Large intestine (tissue), 3 donors: Measurements from ENCODE around the gene TMEM235. TPM values are rescaled to one million over a fixed set of nuclear protein-coding genes. Genes with fewer than 3 reads are reported as not detected.

Experiments
- DNase-seq, 2 donors: peaks; one replicate each; pipeline versions ENCODE4 v3.0.0 to v3.0.0-alpha.2; 2013
- H3K27ac ChIP-seq: one replicate; pipeline ENCODE4 v1.5.1; 2013; ENCODE audit warnings: low read length
- H3K27me3 ChIP-seq: 2 replicates; pipeline ENCODE4 v1.6.1; 2013; ENCODE audit warnings: low read length; ENCODE audit not compliant: control insufficient read depth, insufficient read depth
- H3K36me3 ChIP-seq: 2 replicates; pipeline ENCODE4 v1.6.1; 2013; ENCODE audit warnings: low read length; ENCODE audit not compliant: control insufficient read depth, insufficient read depth
- H3K4me1 ChIP-seq: one replicate; pipeline ENCODE4 v1.6.1; 2013; ENCODE audit warnings: low read length; ENCODE audit not compliant: control insufficient read depth, insufficient read depth
- H3K4me3 ChIP-seq: one replicate; pipeline ENCODE4 v1.5.1; 2013; ENCODE audit warnings: low read length
- H3K9me3 ChIP-seq: one replicate; pipeline ENCODE4 v1.6.1; 2013; ENCODE audit warnings: mild to moderate bottlenecking, low read depth, low read length, moderate library complexity; ENCODE audit not compliant: control insufficient read depth
- WGBS: methylation state at CpG from one replicate; pipeline ENCODE4 v1.1.5; 2013; ENCODE audit warnings: low lambda C conversion rate; ENCODE audit not compliant: insufficient coverage; 5-methylcytosine and 5-hydroxymethylcytosine counted together
- polyA plus RNA-seq: library from polyadenylated mRNA; unstranded; fragments of 120-200 nt; gene quantifications from one replicate; pipeline ENCODE4 v1.2.1, GENCODE V29; 2013

Gene TMEM235
- polyA plus RNA-seq, 1 donor: 0.10 TPM

DNA sequence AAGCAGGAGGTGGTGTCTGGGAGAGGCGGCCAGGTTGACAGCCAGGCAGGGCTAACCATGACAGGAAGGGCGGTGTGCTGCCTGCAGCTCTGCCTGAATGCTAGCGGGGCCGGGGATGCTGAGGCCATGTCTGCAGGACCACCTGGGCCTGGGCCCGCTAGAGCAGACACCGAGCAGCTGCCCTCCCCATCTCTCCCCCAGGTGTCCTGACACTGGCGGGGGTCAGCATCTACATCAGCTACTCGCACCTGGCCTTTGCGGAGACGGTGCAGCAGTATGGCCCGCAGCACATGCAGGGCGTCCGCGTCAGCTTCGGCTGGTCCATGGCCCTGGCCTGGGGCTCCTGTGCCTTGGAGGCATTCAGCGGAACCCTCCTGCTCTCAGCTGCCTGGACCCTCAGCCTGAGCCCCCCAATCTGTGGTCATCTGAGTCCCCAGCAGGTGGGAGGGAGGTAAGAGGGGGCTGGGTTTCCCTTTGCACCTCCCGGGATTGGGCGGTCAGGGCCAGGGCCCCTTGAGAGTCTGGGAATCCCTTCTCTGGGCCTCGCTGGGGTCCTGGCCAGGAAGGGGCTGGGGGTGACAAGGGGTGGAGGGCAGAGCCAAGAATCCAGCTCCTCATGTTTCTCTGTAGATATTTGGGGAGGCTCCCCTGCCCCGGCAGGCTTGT, 7.5 kb downstream of the TMEM235 start:
- Histone ChIP-seq H3K4me3 (no peak overlapping the region), H3K4me1 (peaks cover 7% of the 10 kb centered on the region), H3K27ac (no peak overlapping the region), H3K36me3 (no peaks in the 10 kb centered on the region), H3K9me3 (no peaks in the 10 kb centered on the region), H3K27me3 (no peaks in the 10 kb centered on the region)
- DNase-seq: no peak
- no CpG with 5 or more reads among the region's 20 CpGs for WGBS

- H3K27me3 ChIP-seq: no peaks in the 10 kb centered on the region
- no peak overlapping the region for H3K4me3 ChIP-seq
- WGBS: no CpG with 5 or more reads among the region's 9 CpGs
- H3K36me3 ChIP-seq: no peaks in the 10 kb centered on the region
- peaks cover 7% of the 10 kb centered on the region for H3K4me1 ChIP-seq
- no peak for DNase-seq
- H3K9me3 ChIP-seq: no peaks in the 10 kb centered on the region
- no peak overlapping the region for H3K27ac ChIP-seq
Observed at GRCh38 chr17:78239489-78239931, 8.1 kb downstream of the TMEM235 start.

GRCh38 chr17:78240012-78240655, 8.7 kb downstream of the TMEM235 start:
- H3K27ac ChIP-seq: no peak overlapping the region
- no CpG with 5 or more reads among the region's 12 CpGs for WGBS

DNA sequence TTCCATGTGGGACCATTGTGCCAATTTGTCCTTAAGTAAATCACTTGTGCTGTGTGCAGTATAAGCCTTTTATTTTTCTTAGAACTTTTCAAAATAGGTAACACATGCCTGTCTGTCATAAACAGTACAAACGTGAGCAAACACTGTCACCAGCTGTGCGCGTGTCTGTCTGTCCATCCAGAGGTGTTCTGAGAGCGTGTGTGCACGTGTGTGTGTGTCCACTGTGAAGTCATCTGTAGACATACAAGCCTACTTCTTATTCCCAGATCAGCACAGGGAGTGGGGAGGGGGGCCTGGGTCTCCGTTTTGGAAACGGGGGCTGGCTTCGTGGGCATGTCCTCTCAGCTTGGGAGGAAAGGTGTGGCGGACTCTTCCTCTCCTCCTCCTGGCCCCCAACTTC, 9.4 kb downstream of the TMEM235 start:
- H3K36me3 ChIP-seq: no peaks in the 10 kb centered on the region
- H3K27me3 ChIP-seq: no peaks in the 10 kb centered on the region
- WGBS: 80% methylated on average over 1 of the region's 9 CpGs
- no peaks in the 10 kb centered on the region for H3K9me3 ChIP-seq
- H3K4me1 ChIP-seq: peaks cover 7% of the 10 kb centered on the region
- no peak overlapping the region for H3K27ac ChIP-seq
- no peak overlapping the region for H3K4me3 ChIP-seq
- no peak for DNase-seq

More at GRCh38 chr17:78240012-78240655, 8.7 kb downstream of the TMEM235 start:
- DNase-seq: no peak
- H3K4me1 ChIP-seq: peaks cover 7% of the 10 kb centered on the region
- H3K4me3 ChIP-seq: no peak overlapping the region
- H3K9me3 ChIP-seq: no peaks in the 10 kb centered on the region
- no peaks in the 10 kb centered on the region for H3K36me3 ChIP-seq
- no peaks in the 10 kb centered on the region for H3K27me3 ChIP-seq

GRCh38 chr17:78241277-78242023, 10.0 kb downstream of the TMEM235 start:
- no peak overlapping the region for H3K4me3 ChIP-seq
- H3K27me3 ChIP-seq: no peaks in the 10 kb centered on the region
- peaks cover 7% of the 10 kb centered on the region for H3K4me1 ChIP-seq
- DNase-seq: no peak
- H3K36me3 ChIP-seq: no peaks in the 10 kb centered on the region
- H3K9me3 ChIP-seq: no peaks in the 10 kb centered on the region
- no CpG with 5 or more reads among the region's 13 CpGs for WGBS
- no peak overlapping the region for H3K27ac ChIP-seq

GRCh38 chr17:78242024-78242742, 10.8 kb downstream of the TMEM235 start:
- Histone ChIP-seq H3K4me1 (peaks cover 7% of the 10 kb centered on the region), H3K27me3 (no peaks in the 10 kb centered on the region), H3K36me3 (no peaks in the 10 kb centered on the region), H3K4me3 (no peak overlapping the region), H3K27ac (no peak overlapping the region), H3K9me3 (no peaks in the 10 kb centered on the region)
- DNase-seq: no peak
- WGBS: 75% methylated on average over 2 of the region's 21 CpGs

DNA sequence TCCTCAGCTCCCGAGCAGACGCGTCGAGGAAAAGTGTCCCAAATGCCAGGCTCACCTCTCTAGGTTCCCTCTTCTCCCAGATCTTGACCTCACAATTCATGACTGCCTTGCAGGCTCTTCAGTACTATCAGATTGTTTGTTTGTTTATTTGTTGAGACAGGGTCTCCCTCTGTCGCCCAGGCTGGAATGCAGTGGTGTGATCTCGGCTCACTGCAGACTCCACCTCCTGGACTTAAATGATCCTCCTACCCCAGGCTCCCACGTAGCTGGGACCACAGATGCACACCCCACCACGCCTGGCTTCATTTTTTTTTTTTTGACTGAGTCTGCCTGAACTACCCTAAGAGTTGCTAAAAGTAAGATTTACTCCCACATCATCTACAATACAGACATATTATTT, 15.9 kb downstream of the TMEM235 start:
- H3K9me3 ChIP-seq: no peaks in the 10 kb centered on the region
- no peak for DNase-seq
- no peak overlapping the region for H3K4me3 ChIP-seq
- H3K27ac ChIP-seq: no peak overlapping the region
- WGBS: no CpG with 5 or more reads among the region's 8 CpGs
- peaks cover 15% of the 10 kb centered on the region for H3K4me1 ChIP-seq
- H3K27me3 ChIP-seq: no peaks in the 10 kb centered on the region
- no peaks in the 10 kb centered on the region for H3K36me3 ChIP-seq

- Histone ChIP-seq H3K36me3 (no peaks in the 10 kb centered on the region), H3K27me3 (no peaks in the 10 kb centered on the region), H3K4me1 (peaks cover 15% of the 10 kb centered on the region), H3K27ac (no peak overlapping the region), H3K4me3 (no peak overlapping the region), H3K9me3 (no peaks in the 10 kb centered on the region)
- DNase-seq: no peak
- WGBS: no CpG with 5 or more reads among the region's 30 CpGs
Observed at GRCh38 chr17:78248051-78248914, 16.9 kb downstream of the TMEM235 start.

DNA sequence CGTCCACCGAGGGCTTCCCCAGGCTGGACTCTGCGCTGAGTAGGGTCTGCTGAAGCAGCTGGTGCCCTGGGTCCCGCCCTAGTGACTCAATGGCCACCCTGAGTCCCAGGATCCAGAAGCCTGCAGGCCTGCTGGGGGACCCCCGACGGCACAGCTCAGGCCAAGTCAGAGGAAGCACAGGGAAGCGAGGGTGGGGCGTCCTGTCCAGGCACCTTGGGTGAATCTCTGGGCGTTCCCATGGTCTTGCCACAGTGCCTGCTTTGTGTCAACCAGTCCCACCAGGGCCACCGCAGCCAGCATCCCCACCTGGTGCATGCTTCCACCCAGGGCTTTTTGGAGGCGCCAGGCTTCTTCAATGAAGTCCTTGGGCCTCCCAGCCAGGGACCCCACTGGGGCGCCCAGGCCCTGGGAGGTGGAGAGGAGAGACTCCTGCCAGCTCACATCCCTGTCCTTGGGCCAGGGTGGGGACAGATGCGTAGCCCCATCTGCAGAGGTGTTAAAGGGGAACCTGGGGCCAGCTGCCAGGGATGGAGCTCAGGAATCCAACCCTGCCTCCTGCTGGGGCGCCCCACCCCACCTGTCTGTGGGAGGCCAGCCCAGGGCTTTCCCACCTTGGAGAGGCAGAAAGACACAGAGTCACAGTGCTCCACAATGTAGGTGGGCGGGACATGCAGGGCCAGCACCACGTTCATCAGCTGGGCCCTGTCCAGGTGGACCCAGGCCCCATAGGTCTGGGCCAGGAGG, 17.8 kb downstream of the TMEM235 start:
- DNase-seq: no peak
- Histone ChIP-seq H3K27ac (no peak overlapping the region), H3K4me3 (no peak overlapping the region), H3K4me1 (peaks cover 15% of the 10 kb centered on the region), H3K27me3 (no peaks in the 10 kb centered on the region), H3K9me3 (no peaks in the 10 kb centered on the region), H3K36me3 (no peaks in the 10 kb centered on the region)
- no CpG with 5 or more reads among the region's 16 CpGs for WGBS
